Measurements from ENCODE around the gene VPS13D.

DNA sequence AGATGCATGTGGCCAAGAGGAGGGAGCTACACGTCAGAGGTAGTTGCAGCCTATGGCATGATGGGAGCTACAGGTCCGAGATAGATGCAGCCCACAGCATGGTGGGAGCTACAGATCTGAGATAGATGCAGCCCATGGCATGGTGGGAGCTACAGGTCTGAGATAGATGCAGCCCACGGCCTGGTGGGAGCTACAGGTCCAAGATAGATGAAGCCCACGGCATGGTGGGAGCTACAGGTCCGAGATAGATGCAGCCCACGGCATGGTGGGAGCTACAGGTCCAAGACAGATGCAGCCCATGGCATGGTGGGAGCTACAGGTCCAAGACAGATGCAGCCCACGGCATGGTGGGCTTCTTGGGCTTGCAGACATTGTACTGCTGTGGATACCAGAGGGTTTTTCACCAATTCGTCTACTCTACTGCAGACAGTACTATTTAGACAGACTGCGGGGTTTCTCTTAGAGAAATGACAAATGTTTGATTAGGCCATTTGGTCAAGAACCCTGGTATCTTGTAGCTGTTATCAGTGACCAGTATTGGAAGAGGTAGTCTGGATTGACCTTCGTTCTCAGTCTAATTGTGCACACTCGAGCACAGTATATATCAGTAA is 260.8 kb downstream of the VPS13D start:
- no peak for TF ChIP-seq CTCF (IDR thresholded peaks at IDR 0.05)
- TF ChIP-seq POLR2A (IDR thresholded peaks at IDR 0.05) = no peak

Measured in testis (tissue), 2 donors.